ENCODE measurements around the gene DGKQ.

Gene DGKQ

DNA sequence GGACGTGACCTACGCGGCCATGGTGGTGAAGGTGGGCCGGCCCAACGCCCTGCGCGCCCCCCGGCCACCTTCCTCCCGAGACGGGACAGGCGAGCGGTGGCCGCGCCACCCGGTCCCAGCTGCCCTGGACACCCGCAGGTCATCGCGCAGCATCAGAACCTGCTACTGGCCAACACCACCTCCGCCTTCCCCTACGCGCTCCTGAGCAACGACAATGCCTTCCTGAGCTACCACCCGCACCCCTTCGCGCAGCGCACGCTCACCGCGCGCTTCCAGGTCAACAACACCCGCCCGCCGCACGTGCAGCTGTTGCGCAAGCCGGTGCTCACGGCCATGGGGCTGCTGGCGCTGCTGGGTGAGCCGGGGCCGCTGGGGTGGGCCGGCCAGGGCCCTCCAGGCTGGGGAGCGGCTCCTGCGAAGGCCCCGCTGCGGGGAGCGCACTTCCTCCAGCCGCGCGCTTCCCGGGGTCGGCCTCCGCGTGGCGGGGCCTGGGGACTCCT, 28.8 kb upstream of the DGKQ start:
- Histone ChIP-seq H3K27me3 (ENCODE audit: insufficient read depth, poor library complexity, severe bottlenecking) (peaks cover 51% of the 10 kb centered on the region), H3K4me3 (replicated peaks; ENCODE audit: insufficient read depth, low read length) (no peak overlapping the region), H3K27ac (replicated peaks) (no peak overlapping the region)
- peak; percentile 51 to 59 for DNase-seq (ENCODE audit: low read depth in 1 of 2, low spot score in 1 of 2)
- TF ChIP-seq SPI1 (IDR thresholded peaks at IDR 0.05; ENCODE audit: borderline replicate concordance, low read depth) (no peak), POLR2AphosphoS5 (IDR thresholded peaks at IDR 0.05; ENCODE audit: low read depth) (no peak), GABPA (IDR thresholded peaks at IDR 0.05; ENCODE audit: low read depth) (no peak)
- TF ChIP-seq, protein P1, sequence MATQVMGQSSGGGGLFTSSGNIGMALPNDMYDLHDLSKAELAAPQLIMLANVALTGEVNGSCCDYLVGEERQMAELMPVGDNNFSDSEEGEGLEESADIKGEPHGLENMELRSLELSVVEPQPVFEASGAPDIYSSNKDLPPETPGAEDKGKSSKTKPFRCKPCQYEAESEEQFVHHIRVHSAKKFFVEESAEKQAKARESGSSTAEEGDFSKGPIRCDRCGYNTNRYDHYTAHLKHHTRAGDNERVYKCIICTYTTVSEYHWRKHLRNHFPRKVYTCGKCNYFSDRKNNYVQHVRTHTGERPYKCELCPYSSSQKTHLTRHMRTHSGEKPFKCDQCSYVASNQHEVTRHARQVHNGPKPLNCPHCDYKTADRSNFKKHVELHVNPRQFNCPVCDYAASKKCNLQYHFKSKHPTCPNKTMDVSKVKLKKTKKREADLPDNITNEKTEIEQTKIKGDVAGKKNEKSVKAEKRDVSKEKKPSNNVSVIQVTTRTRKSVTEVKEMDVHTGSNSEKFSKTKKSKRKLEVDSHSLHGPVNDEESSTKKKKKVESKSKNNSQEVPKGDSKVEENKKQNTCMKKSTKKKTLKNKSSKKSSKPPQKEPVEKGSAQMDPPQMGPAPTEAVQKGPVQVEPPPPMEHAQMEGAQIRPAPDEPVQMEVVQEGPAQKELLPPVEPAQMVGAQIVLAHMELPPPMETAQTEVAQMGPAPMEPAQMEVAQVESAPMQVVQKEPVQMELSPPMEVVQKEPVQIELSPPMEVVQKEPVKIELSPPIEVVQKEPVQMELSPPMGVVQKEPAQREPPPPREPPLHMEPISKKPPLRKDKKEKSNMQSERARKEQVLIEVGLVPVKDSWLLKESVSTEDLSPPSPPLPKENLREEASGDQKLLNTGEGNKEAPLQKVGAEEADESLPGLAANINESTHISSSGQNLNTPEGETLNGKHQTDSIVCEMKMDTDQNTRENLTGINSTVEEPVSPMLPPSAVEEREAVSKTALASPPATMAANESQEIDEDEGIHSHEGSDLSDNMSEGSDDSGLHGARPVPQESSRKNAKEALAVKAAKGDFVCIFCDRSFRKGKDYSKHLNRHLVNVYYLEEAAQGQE (IDR thresholded peaks at IDR 0.05; ENCODE audit: insufficient replicate concordance, low read depth), result no peak
- TF ChIP-seq, protein P2, sequence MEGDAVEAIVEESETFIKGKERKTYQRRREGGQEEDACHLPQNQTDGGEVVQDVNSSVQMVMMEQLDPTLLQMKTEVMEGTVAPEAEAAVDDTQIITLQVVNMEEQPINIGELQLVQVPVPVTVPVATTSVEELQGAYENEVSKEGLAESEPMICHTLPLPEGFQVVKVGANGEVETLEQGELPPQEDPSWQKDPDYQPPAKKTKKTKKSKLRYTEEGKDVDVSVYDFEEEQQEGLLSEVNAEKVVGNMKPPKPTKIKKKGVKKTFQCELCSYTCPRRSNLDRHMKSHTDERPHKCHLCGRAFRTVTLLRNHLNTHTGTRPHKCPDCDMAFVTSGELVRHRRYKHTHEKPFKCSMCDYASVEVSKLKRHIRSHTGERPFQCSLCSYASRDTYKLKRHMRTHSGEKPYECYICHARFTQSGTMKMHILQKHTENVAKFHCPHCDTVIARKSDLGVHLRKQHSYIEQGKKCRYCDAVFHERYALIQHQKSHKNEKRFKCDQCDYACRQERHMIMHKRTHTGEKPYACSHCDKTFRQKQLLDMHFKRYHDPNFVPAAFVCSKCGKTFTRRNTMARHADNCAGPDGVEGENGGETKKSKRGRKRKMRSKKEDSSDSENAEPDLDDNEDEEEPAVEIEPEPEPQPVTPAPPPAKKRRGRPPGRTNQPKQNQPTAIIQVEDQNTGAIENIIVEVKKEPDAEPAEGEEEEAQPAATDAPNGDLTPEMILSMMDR (IDR thresholded peaks at IDR 0.05; ENCODE audit: insufficient read depth, low read length), result no peak

DNA sequence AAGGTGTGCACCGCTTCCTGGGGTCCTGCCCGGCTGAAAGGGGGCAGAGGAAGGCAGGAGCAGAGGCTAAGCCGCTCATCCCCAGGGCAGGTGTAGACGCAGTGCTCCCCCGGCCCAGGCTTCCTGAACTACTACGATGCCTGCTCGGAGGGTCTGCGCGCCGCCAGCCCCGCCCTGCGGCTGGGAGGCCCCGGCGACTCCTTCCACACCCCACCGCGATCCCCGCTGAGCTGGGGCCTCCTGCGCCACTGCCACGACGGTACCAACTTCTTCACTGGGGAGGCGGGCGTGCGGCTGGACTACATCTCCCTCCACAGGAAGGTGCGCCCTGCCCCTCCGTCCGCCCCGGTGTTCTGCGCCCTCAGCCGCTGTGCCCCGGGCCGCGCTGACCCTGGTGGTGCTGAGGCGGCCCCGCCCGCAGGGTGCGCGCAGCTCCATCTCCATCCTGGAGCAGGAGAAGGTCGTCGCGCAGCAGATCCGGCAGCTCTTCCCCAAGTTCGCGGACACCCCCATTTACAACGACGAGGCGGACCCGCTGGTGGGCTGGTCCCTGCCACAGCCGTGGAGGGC, 28.3 kb upstream of the DGKQ start:
- Histone ChIP-seq H3K27ac (replicated peaks) (no peak overlapping the region), H3K27me3 (ENCODE audit: insufficient read depth, poor library complexity, severe bottlenecking) (peaks cover 52% of the 10 kb centered on the region), H3K4me3 (replicated peaks; ENCODE audit: insufficient read depth, low read length) (no peak overlapping the region)
- no peak for TF ChIP-seq SPI1 (IDR thresholded peaks at IDR 0.05; ENCODE audit: borderline replicate concordance, low read depth)
- no peak for TF ChIP-seq GABPA (IDR thresholded peaks at IDR 0.05; ENCODE audit: low read depth)
- no peak for TF ChIP-seq POLR2AphosphoS5 (IDR thresholded peaks at IDR 0.05; ENCODE audit: low read depth)
- TF ChIP-seq, protein P1 (IDR thresholded peaks at IDR 0.05; ENCODE audit: insufficient replicate concordance, low read depth), result no peak
- TF ChIP-seq, protein P2 (IDR thresholded peaks at IDR 0.05; ENCODE audit: insufficient read depth, low read length), result no peak
- DNase-seq (ENCODE audit: low read depth in 1 of 2, low spot score in 1 of 2), result no peak

DNA sequence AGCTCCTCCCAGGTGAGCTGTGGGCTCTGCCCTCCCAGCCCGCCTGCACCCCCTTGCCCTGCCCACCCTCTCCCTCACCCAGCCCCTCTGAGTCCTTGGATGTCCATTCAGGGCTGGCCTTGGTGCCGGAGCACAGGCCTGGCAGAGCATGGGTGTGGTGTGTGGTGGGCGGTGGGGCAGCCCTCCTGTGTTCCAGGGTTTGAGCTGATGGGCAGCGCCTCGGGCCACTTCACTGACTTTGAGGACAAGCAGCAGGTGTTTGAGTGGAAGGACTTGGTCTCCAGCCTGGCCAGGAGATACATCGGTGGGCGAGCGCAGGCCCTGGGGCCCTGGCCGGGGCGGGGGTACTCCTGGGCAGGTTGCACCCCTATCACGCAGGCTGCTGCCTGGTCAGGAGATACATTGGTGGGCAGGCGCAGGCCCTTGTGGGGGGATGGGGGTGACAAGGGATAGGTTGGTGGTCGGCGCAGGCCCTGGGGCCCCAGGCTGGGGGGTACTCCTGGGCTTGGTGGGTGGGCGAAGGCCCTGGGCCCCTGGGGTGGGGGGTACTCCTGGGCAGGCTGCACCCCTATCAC, 27.4 kb upstream of the DGKQ start:
- Histone ChIP-seq H3K4me3 (replicated peaks; ENCODE audit: insufficient read depth, low read length) (no peak overlapping the region), H3K27ac (replicated peaks) (no peak overlapping the region), H3K27me3 (ENCODE audit: insufficient read depth, poor library complexity, severe bottlenecking) (peaks cover 56% of the 10 kb centered on the region)
- DNase-seq (ENCODE audit: low read depth in 1 of 2, low spot score in 1 of 2), result no peak
- TF ChIP-seq, protein P2 (IDR thresholded peaks at IDR 0.05; ENCODE audit: insufficient read depth, low read length), result no peak
- TF ChIP-seq SPI1 (IDR thresholded peaks at IDR 0.05; ENCODE audit: borderline replicate concordance, low read depth) (no peak), POLR2AphosphoS5 (IDR thresholded peaks at IDR 0.05; ENCODE audit: low read depth) (no peak), GABPA (IDR thresholded peaks at IDR 0.05; ENCODE audit: low read depth) (no peak)
- TF ChIP-seq, protein P1 (IDR thresholded peaks at IDR 0.05; ENCODE audit: insufficient replicate concordance, low read depth), result no peak

All from HL-60 (cell line).